Upper lobe of left lung (tissue), 6 donors: ENCODE measurements around the gene SMAP1. TPM values are rescaled to one million over a fixed set of nuclear protein-coding genes. Genes with fewer than 3 reads are reported as not detected.
A peak's percentile ranks its signal among the peaks of the same experiment; 100 is the strongest.

ENCODE experiments used
- ATAC-seq, 2 donors: fragments of 200-7000 bp; cut with Tn5 transposase; one replicate each; pipeline ENCODE4 v1.9.1; 2022; ENCODE audit warnings: mild to moderate bottlenecking in 2 of 2, moderate library complexity in 2 of 2; ENCODE audit not compliant: low FRiP score in 2 of 2
- DNase-seq, 2 donors: peaks; one replicate each; pipeline ENCODE4 v3.0.0-alpha.2; 2019 to 2020
- H3K27ac ChIP-seq, 4 donors: fragments of 200-600 bp; sonication (generic); one replicate each; pipeline ENCODE4 v1.5.1; 2016 to 2019
- H3K27me3 ChIP-seq, 4 donors: fragments of 200-600 bp; sonication (generic); one replicate each; pipeline ENCODE4 v1.5.1; 2017 to 2019
- H3K36me3 ChIP-seq, 4 donors: fragments of 200-600 bp; sonication (generic); one replicate each; pipeline ENCODE4 v1.5.1; 2016 to 2019
- H3K4me1 ChIP-seq, 4 donors: fragments of 200-600 bp; sonication (generic); one replicate each; pipeline ENCODE4 v1.5.1; 2018 to 2019
- H3K4me3 ChIP-seq, 4 donors: fragments of 200-600 bp; sonication (generic); one replicate each; pipeline ENCODE4 v1.5.1; 2017 to 2019; ENCODE audit warnings: mild to moderate bottlenecking in 2 of 4, moderate library complexity in 1 of 4
- H3K9me3 ChIP-seq, 4 donors: fragments of 200-600 bp; sonication (generic); one replicate each; pipeline ENCODE4 v1.5.1; 2018 to 2019
- EP300 ChIP-seq, 4 donors: sonication (generic); formaldehyde crosslinking; IDR thresholded peaks; one replicate each; pipeline ENCODE4 v1.5.1; 2017; ENCODE audit warnings: antibody characterized with exemption in 4 of 4, control low read depth in 2 of 4
- POLR2A ChIP-seq, 4 donors: fragments of 450-650 bp; IDR thresholded peaks; one replicate each; pipeline ENCODE4 v1.5.1; 2016 to 2017; ENCODE audit warnings: antibody characterized with exemption in 4 of 4, mild to moderate bottlenecking in 2 of 4
- POLR2AphosphoS5 ChIP-seq, 2 donors: sonication (generic); formaldehyde crosslinking; IDR thresholded peaks; one replicate each; pipeline ENCODE4 v1.5.1; 2017; ENCODE audit warnings: antibody characterized with exemption in 2 of 2
- WGBS, 2 donors: methylation state at CpG; one replicate each; pipeline ENCODE4 v1.1.5; 2017 to 2018; 5-methylcytosine and 5-hydroxymethylcytosine counted together
- total RNA-seq, 6 donors: library from RNA; depleted of rRNA in 4 of 6; stranded (reverse); fragments of >200 nt in 4 of 6; gene quantifications; one replicate each; pipeline versions ENCODE4 v1.1.0 to v1.2.1, GENCODE V29; 2016 to 2021
- TF ChIP-seq, protein P1 (sequence below), 6 experiments: fragments of 450-650 bp in 4 of 6; fragments of 200-600 bp in 2 of 6; sonication (generic) in 2 of 6; IDR thresholded peaks; one replicate each; pipeline ENCODE4 v1.5.1; 2016 to 2019; ENCODE audit warnings: antibody characterized with exemption in 6 of 6
- donor health status: DM: no; HTN: no; CAD: no; lungs with moderate emphysema.
- donor health status: DM: no; HTN: yes; CAD: no; lungs with severe emphysema.

SMAP1 gene
- total RNA-seq, 6 donors from 2014 or later = 16.3 to 34.4 (median 21.7) TPM

DNA sequence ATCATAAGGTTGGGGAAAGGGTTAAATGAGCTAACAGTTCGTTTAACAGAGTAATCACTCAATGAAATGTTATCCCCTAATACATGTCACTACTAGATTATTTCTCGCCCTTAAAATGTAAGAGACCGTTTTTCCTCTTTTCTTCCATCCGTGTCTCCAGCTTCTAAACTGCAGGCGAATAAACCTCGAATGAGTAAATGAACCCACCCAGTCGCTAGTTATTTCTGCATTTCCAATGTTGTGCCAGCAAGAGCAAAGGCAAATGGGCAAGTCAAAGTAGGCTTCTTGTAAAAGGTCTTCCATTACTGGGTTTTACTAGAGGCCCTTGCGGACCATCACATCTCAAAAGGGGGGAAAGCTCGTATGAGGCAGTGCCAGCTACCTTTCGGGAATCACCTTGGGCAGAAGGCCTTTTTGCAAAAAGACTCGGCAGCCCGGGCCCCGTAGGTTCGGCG is 400 bp upstream of the SMAP1 start:
- no peaks in the 10 kb centered on the region for H3K27me3 ChIP-seq
- H3K4me3 ChIP-seq = peak overlapping the region in 3 of 4 donors; percentile 83 to 95 (median 84)
- no peak for TF ChIP-seq EP300 (IDR thresholded peaks at IDR 0.05)
- TF ChIP-seq POLR2A (IDR thresholded peaks at IDR 0.05) = no peak
- H3K4me1 ChIP-seq = peaks cover 12 to 25% (median 23%) of the 10 kb centered on the region in 4 donors
- ATAC-seq = peak in 1 of 2 donors; percentile 4
- no peak for DNase-seq
- peak overlapping the region; percentile 92 to 96 (median 94) for H3K27ac ChIP-seq
- WGBS, 2 donors = 11 to 17% methylated on average over 12 to 15 of the region's 15 CpGs
- H3K9me3 ChIP-seq = no peaks in the 10 kb centered on the region
- no peaks in the 10 kb centered on the region for H3K36me3 ChIP-seq

DNA sequence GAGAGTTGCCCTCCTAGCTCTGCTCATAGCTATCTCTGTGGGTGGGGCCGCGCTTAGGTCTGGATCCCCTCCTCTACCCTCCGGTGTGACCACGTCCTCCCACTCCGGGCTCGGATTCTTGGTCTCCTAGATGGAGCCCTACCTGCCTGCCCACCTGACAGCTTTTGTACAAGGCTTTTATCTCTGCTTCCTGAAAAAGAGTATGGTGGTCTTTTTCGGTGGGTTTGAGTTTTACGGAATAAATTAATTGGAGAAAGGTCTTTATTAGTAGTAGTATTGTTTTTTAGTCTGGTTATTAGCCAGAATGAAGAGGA is 773 bp downstream of the SMAP1 start:
- H3K4me3 ChIP-seq = peak overlapping the region; percentile 76 to 95 (median 84)
- peaks cover 12 to 28% (median 23%) of the 10 kb centered on the region in 4 donors for H3K4me1 ChIP-seq
- 1 to 3% methylated on average over 8 of the region's 8 CpGs for WGBS, 2 donors
- peak overlapping the region; percentile 92 to 96 (median 94) for H3K27ac ChIP-seq
- H3K9me3 ChIP-seq = no peaks in the 10 kb centered on the region
- H3K36me3 ChIP-seq = no peaks in the 10 kb centered on the region
- DNase-seq = peak in 1 of 2 donors; percentile 72
- no peaks in the 10 kb centered on the region for H3K27me3 ChIP-seq
- TF ChIP-seq, protein P1, sequence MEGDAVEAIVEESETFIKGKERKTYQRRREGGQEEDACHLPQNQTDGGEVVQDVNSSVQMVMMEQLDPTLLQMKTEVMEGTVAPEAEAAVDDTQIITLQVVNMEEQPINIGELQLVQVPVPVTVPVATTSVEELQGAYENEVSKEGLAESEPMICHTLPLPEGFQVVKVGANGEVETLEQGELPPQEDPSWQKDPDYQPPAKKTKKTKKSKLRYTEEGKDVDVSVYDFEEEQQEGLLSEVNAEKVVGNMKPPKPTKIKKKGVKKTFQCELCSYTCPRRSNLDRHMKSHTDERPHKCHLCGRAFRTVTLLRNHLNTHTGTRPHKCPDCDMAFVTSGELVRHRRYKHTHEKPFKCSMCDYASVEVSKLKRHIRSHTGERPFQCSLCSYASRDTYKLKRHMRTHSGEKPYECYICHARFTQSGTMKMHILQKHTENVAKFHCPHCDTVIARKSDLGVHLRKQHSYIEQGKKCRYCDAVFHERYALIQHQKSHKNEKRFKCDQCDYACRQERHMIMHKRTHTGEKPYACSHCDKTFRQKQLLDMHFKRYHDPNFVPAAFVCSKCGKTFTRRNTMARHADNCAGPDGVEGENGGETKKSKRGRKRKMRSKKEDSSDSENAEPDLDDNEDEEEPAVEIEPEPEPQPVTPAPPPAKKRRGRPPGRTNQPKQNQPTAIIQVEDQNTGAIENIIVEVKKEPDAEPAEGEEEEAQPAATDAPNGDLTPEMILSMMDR (IDR thresholded peaks at IDR 0.05) = no peak
- TF ChIP-seq POLR2A (IDR thresholded peaks at IDR 0.05) (no peak), POLR2AphosphoS5 (IDR thresholded peaks at IDR 0.05) (peak in 1 of 2 donors; percentile 5)
- ATAC-seq = no peak

- 53 to 61% methylated on average over 4 of the region's 4 CpGs for WGBS, 2 donors
- no peak for DNase-seq
- Histone ChIP-seq H3K27me3 (no peaks in the 10 kb centered on the region), H3K36me3 (no peaks in the 10 kb centered on the region), H3K9me3 (no peaks in the 10 kb centered on the region), H3K27ac (no peak overlapping the region), H3K4me3 (peak overlapping the region in 3 of 4 donors; percentile 83 to 95 (median 84)), H3K4me1 (peaks cover 12 to 28% (median 23%) of the 10 kb centered on the region in 4 donors)
- no peak for ATAC-seq
- TF ChIP-seq, protein P1 (IDR thresholded peaks at IDR 0.05) = no peak
- TF ChIP-seq EP300 (IDR thresholded peaks at IDR 0.05) = no peak
- TF ChIP-seq POLR2A (IDR thresholded peaks at IDR 0.05) = no peak
- no peak for TF ChIP-seq POLR2AphosphoS5 (IDR thresholded peaks at IDR 0.05)
These were observed 1.4 kb downstream of the SMAP1 start for GRCh38 chr6:70669133-70669532.

DNA sequence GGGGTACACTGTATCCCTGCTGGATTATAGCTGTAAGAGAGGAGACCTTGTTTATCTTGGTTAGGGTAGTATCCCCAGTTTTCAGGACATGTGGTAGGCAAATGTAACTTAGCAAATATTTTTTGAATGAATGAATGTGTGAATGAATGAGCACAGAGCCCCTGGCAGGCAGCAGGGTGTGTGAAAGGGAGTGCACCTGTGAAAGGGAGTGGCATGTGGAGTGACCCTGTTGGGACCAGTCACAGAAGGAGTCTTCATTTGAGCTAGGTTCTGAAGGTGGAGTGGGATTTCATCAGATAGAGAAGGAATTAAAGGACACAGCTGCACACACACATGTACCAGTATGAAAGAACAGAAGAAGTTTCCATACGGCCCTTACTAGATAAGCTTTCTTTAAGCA is 4.9 kb downstream of the SMAP1 start:
- WGBS, 2 donors = 75 to 86% methylated on average over 1 of the region's 1 CpG
- H3K4me1 ChIP-seq = peaks cover 12 to 21% (median 16%) of the 10 kb centered on the region in 4 donors
- no peak overlapping the region for H3K27ac ChIP-seq
- TF ChIP-seq EP300 (IDR thresholded peaks at IDR 0.05) (no peak), POLR2AphosphoS5 (IDR thresholded peaks at IDR 0.05) (no peak), POLR2A (IDR thresholded peaks at IDR 0.05) (no peak)
- TF ChIP-seq, protein P1 (IDR thresholded peaks at IDR 0.05) = no peak
- DNase-seq (no peak), ATAC-seq (no peak)
- H3K36me3 ChIP-seq = no peaks in the 10 kb centered on the region
- H3K27me3 ChIP-seq = no peaks in the 10 kb centered on the region
- no peaks in the 10 kb centered on the region for H3K9me3 ChIP-seq
- H3K4me3 ChIP-seq = no peak overlapping the region

- no peak for DNase-seq
- Histone ChIP-seq H3K9me3 (no peaks in the 10 kb centered on the region), H3K36me3 (no peaks in the 10 kb centered on the region), H3K4me1 (peaks cover 12 to 21% (median 16%) of the 10 kb centered on the region in 4 donors), H3K4me3 (no peak overlapping the region), H3K27me3 (no peaks in the 10 kb centered on the region), H3K27ac (no peak overlapping the region)
- ATAC-seq = no peak
- no peak for TF ChIP-seq POLR2A (IDR thresholded peaks at IDR 0.05)
- TF ChIP-seq POLR2AphosphoS5 (IDR thresholded peaks at IDR 0.05) = no peak
- TF ChIP-seq, protein P1 (IDR thresholded peaks at IDR 0.05) = no peak
- TF ChIP-seq EP300 (IDR thresholded peaks at IDR 0.05) = no peak
- 63 to 70% methylated on average over 2 of the region's 2 CpGs for WGBS, 2 donors
These were observed 5.4 kb downstream of the SMAP1 start for GRCh38 chr6:70673054-70673453.
